Urinary bladder (tissue), 4 donors: ENCODE measurements around the gene HSPA2. TPM values are rescaled to one million over a fixed set of nuclear protein-coding genes. Genes with fewer than 3 reads are reported as not detected.

Source experiments
- DNase-seq: peaks from one replicate; pipeline ENCODE4 v3.0.0-alpha.2; 2015; ENCODE audit errors: extremely low spot score
- H3K27ac ChIP-seq: one replicate; pipeline ENCODE4 v1.5.1; 2013; ENCODE audit warnings: low read depth, mild to moderate bottlenecking, moderate library complexity
- H3K36me3 ChIP-seq: one replicate; pipeline ENCODE4 v1.6.1; 2013; ENCODE audit warnings: mild to moderate bottlenecking, moderate library complexity; ENCODE audit not compliant: insufficient read depth
- H3K4me1 ChIP-seq: one replicate; pipeline ENCODE4 v1.6.1; 2013; ENCODE audit warnings: mild to moderate bottlenecking, moderate library complexity; ENCODE audit not compliant: insufficient read depth
- H3K4me3 ChIP-seq: one replicate; pipeline ENCODE4 v1.5.1; 2013; ENCODE audit warnings: low read depth, low read length
- WGBS: extraction: QIAGEN DNeasy Blood & Tissue Kit; methylation state at CpG from one replicate; pipeline ENCODE4 v1.1.7; 2013; 5-methylcytosine and 5-hydroxymethylcytosine counted together
- polyA plus RNA-seq: library from polyadenylated mRNA; stranded (reverse); fragments of 200-250 nt; gene quantifications from one replicate; pipeline ENCODE4 v1.2.3, GENCODE V29; 2013
- total RNA-seq: library from RNA; depleted of rRNA; stranded (reverse); fragments of >200 nt; gene quantifications from one replicate; pipeline ENCODE4 v1.2.3, GENCODE V29; 2014
- donor health status: healthy with polysubstance abuse.
- donor health status: healthy.

Gene HSPA2
- total RNA-seq: 50.8 TPM
- polyA plus RNA-seq: 124 TPM

DNA sequence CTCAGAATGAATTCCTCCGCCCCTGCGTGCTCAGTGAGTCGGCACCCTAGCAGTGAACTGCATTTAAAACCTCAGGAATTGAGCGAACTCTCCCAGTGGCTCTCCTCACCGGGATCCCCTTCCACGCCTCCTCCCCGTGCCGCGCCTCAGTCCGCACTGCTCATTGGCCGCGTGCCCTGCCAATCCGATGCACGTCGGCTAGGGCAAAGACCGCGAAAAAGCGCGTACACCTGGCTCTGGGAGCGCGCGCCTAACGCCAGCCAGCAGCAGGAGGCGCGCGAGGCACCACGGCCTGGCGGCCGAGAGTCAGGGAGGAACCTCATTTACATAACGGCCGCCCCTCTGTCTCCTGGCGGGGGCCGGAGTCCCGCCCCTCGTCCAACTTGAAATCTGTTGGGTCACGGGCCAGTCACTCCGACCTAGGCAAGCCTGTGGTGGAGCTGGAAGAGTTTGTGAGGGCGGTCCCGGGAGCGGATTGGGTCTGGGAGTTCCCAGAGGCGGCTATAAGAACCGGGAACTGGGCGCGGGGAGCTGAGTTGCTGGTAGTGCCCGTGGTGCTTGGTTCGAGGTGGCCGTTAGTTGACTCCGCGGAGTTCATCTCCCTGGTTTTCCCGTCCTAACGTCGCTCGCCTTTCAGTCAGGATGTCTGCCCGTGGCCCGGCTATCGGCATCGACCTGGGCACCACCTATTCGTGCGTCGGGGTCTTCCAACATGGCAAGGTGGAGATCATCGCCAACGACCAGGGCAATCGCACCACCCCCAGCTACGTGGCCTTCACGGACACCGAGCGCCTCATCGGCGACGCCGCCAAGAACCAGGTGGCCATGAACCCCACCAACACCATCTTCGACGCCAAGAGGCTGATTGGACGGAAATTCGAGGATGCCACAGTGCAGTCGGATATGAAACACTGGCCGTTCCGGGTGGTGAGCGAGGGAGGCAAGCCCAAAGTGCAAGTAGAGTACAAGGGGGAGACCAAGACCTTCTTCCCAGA is at the start of gene HSPA2:
TSS of gene HSPA2 (plus strand) at position 534 of the 995 bp plus-strand sequence. CDS start at position 643, 109 bp downstream.
- Histone ChIP-seq H3K27ac (peak within 1 kb of the TSS; percentile 67), H3K36me3 (no peaks in the 10 kb centered on the region), H3K4me3 (peak within 1 kb of the TSS; percentile 44), H3K4me1 (no peaks in the 10 kb centered on the region)
- WGBS: 6% methylated on average over 79 of the region's 79 CpGs
- peak; percentile 95 for DNase-seq

DNA sequence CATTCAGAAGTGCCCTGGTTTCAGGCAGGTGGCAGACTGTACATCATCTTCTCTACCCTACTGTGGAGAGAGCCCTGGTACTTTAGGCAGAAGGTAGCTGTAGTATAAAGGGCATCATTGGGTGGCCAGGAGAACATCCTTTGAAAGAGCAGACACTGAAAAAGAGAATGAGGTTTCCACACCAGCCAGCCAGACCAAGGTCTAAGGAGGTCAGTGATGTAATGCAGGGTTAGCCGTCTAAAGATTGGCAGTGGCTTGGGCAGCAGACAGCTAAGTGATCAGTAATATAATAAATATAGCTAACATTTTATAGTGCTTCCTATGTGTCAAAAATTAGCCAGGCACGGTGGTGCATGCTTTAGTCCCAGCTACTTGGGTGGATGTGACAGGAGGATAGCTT is 48.9 kb upstream of the HSPA2 start:
- Histone ChIP-seq H3K4me1 (no peaks in the 10 kb centered on the region), H3K4me3 (no peak overlapping the region), H3K27ac (no peak overlapping the region), H3K36me3 (peaks cover 4% of the 10 kb centered on the region)
- WGBS: 80% methylated on average over 2 of the region's 2 CpGs
- no peak for DNase-seq

DNA sequence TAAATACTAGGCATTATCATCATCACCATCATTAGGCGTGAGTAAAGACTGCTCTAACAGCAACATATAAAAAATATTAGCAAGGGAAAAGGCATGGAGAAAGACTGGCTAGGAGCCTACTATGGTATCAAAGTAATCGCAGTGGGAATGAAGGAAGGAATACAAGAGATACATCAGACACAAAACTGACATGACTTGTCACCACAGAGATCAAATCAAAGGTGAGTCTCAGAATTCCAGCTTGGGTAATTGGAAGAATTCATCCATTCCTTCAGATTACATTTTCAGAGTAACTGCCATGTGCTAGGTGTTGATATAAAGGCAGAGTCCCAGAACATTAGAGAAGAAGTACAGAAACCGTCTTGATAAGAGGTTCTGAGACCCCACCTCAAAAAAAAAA is 47.1 kb upstream of the HSPA2 start:
- DNase-seq: no peak
- 89% methylated on average over 3 of the region's 3 CpGs for WGBS
- Histone ChIP-seq H3K4me3 (no peak overlapping the region), H3K36me3 (peaks cover 6% of the 10 kb centered on the region), H3K27ac (no peak overlapping the region), H3K4me1 (no peaks in the 10 kb centered on the region)

DNA sequence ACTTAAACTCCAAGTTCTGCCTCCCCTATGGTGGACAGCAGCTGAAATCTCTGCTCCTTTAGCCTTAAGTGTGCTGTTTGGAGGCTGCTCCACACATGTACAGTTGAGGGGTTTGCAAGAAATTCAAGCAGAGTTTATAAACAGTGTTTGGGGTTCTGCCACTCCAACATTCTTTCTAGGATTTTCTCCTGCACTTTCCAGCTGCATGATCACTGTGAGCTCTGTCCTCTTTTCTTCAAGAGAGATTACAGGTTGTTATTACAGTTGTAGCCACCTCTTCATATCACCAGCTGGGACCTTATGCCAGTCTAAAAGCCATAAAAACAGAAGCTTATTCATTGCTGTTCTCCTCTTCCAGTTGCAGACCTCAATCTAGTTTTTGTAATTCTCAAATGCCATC is 45.3 kb upstream of the HSPA2 start:
- Histone ChIP-seq H3K4me1 (no peaks in the 10 kb centered on the region), H3K4me3 (no peak overlapping the region), H3K36me3 (peaks cover 6% of the 10 kb centered on the region), H3K27ac (no peak overlapping the region)
- DNase-seq: no peak

DNA sequence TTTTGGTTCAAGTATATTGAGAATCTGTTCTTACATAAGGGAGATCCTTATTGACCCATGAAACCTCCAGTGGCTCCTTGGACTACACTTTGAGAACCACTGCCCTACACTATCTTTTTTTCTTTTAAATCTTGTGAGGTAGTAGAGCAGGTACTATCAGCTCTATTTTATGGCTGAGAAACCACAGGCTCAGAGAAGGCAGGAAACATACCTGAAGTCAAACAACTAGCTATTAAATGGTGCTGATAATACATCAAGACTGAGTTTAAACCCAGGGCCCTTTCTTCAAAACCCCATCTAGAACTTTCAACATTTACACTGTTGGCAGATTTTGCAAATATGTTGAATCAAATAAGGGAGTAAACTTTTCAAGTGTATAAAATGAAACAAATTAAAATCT is 43.8 kb upstream of the HSPA2 start:
- no peak for DNase-seq
- peaks cover 4% of the 10 kb centered on the region for H3K36me3 ChIP-seq
- peaks cover 1% of the 10 kb centered on the region for H3K4me1 ChIP-seq
- H3K4me3 ChIP-seq: no peak overlapping the region
- no peak overlapping the region for H3K27ac ChIP-seq

DNA sequence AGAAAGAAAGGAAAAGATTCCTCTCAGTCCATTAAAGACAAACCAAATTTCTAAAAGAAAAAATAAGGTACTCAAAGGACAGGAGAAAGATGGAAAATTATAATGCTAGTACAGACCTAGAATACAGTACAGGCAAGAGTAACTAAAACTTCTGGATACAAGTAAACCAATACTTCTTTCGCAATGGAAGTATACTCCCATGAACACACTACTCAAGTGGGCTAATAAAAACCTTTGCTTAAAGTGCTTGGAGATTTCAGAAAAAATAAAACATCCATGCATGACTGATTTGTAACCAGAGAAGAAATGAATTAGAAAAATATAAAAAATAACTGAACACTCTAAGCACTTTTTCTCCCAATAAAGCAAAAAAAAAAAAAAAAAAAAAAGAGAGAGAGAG is 40.5 kb upstream of the HSPA2 start:
- Histone ChIP-seq H3K27ac (no peak overlapping the region), H3K4me1 (peaks cover 1% of the 10 kb centered on the region), H3K4me3 (no peak overlapping the region), H3K36me3 (peaks cover 2% of the 10 kb centered on the region)
- WGBS: 95% methylated on average over 1 of the region's 1 CpG
- no peak for DNase-seq

DNA sequence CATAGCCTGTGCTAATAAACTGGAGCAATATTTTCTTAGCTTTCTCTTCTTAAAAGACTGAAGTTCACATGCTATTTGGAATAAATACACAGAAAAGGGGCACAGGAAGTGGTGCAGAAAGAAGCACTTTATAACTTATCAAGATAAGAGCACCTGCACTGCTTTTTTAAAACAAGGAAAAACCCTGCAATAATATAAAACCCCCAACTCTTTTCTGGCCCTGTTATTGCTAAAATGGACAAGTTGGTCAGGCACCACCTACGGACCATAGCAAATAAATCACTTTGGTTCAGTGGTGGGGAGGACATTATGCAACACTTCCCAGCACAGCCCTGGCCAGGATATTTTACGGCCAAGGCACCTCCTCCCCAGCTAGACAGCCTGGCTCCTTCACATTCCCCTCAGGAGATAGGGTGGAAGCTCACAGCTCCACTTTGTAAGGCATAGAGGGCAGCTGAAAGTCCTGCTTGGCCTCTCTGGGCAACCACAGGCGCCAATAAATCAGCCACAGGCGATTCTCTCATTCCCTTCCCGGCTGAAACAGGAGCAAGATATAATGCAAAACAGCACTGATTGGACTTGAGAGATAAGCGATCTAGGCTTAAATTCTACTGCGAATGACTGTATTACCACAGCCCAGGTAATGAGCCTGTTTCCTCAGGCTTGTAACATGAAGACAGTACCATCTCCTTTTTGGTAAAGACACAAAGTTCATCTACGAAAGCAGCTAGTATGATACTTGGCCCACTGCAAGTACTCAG is 39.0 kb upstream of the HSPA2 start:
- peak overlapping the region; percentile 7 for H3K4me3 ChIP-seq
- peak overlapping the region; percentile 72 for H3K27ac ChIP-seq
- H3K36me3 ChIP-seq: peaks cover 2% of the 10 kb centered on the region
- DNase-seq: no peak
- WGBS: 31% methylated on average over 8 of the region's 8 CpGs
- H3K4me1 ChIP-seq: peaks cover 1% of the 10 kb centered on the region

DNA sequence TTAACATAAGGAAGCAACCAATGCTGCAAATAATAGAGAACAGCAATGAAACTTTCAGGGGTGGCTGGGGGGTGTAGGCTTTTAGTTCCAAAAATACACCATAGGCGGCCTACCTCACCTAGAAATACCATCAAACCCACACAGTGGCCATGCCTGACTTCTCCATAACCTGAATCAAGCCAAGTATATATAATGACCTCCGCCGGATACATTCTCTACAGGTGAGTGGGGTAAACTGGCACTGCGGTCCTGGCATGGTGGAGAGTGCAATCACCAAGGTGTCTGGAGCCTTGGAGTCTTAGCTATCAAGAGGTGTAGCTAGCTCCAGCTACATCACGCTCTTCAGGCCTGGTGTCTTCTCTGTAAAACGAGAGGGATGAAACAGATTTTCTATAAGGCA is 38.1 kb upstream of the HSPA2 start:
- DNase-seq: no peak
- Histone ChIP-seq H3K27ac (peak overlapping the region; percentile 100), H3K36me3 (peaks cover 2% of the 10 kb centered on the region), H3K4me3 (peak overlapping the region; percentile 82), H3K4me1 (peaks cover 1% of the 10 kb centered on the region)
- WGBS: 53% methylated on average over 6 of the region's 6 CpGs

DNA sequence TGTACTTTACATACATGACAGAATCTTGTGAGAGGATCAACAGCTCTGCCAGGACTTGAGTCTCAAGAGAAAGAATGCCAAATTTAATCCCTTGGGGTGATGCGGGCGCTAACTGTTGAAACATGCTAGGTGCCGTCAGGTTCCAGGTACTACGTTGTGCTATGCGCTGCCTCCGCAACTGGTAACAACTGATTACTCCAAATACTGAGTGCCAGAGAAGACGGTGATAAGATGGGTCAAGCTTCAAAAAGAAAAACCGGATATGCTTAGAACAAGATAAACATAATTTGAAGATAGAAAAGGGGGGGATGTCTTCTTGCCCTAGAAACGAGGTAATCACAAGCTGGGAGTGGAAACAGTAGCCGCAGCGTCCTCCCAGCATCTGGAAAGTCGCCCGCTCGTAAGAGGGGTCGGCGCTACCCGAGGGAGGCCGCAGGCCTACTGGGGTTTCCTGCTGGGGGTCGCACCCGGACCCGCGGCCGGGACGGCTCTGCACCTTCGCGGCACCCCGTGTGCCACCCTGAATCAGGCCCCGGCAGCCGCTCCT is 37.6 kb upstream of the HSPA2 start:
- WGBS: under 1% methylated on average over 29 of the region's 29 CpGs
- Histone ChIP-seq H3K27ac (peak overlapping the region; percentile 100), H3K36me3 (no peaks in the 10 kb centered on the region), H3K4me3 (peak overlapping the region; percentile 82), H3K4me1 (peaks cover 4% of the 10 kb centered on the region)
- DNase-seq: no peak

DNA sequence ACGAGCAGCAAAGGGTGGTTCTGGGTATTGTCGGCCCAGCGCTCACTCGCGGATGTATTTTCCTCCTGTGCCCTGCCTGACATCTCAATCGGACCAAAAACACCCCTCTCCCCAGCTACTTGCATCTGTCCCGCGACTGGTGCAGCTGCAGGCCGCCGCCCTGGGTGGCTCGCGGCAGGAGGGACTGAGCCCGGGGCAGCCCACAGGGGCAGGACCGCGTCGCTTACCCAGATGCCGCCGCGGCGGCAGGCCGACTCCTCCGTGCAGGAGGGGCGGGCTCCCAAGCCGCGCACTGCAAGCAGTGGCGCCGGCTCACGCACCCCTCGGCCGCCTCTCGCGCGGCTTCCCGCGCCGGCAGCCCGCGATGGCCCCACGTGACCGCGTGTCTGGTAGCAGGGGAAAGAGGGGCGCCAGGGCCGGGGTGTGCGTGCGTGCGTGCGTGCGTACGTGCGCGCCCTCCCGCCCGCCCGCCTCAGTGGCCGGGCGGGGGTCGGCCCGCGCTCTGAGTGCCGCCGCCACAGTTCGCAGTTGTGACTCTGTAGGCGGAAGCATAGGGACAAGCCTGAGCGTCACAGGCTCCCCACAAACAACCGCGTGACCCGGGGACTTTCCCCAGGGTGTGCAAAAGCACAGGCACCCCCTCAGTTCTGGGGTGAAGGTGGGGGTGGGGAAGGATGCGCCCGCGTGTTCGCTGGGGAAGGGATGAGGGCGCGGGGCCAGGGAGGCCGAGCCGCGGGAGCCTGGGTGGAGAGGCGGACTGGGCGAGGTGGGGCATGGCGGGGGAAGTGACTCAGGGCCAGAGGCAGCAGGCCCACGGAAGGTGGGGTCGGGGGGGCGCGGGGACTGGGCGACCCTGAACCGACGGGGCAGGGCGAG is 36.9 kb upstream of the HSPA2 start, which contains the start of gene ZBTB25:
TSS of gene ZBTB25 (minus strand) at position 405 of the 876 bp plus-strand sequence. CDS start 13,305 bp downstream, outside the sequence.
- peak; percentile 79 for DNase-seq
- no peaks in the 10 kb centered on the region for H3K36me3 ChIP-seq
- peaks cover 4% of the 10 kb centered on the region for H3K4me1 ChIP-seq
- WGBS: under 1% methylated on average over 87 of the region's 87 CpGs
- peak within 1 kb of the TSS; percentile 82 for H3K4me3 ChIP-seq
- peak within 1 kb of the TSS; percentile 100 for H3K27ac ChIP-seq

DNA sequence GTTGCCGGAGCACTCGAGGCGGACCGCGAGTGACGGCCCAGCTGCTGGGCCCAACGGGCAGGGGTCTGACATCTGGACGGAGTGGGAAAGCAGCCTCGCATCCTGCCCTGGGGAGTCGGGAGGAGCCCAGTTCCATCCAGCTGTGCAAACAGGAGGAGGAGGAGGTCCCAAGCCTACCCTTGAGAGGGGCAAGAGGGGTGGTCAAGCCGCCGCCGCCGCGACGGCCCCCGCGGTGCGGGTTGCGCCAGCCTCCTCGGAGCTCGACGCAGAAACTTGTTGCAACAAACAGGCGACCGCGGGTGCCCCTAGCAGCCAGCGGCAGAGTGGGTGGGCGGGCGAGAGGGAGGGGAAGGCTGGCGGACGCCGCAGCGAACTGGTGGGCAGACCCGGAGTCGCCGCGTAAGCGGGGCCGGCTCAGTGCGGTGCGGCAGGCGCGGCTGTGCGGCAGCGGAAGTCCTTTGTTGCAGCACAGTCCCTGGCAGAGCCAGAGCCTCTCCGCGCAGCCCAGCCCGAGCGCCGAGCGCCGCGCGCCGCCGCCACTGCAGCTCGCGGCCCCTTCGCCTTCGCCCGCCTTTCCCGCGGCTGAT is 36.1 kb upstream of the HSPA2 start, which contains the start of gene ZBTB1:
TSS of gene ZBTB1 (plus strand) at position 461 of the 587 bp plus-strand sequence. CDS start 16,735 bp downstream, outside the sequence.
- WGBS: under 1% methylated on average over 63 of the region's 63 CpGs

More for the DNA sequence above, 36.1 kb upstream of the HSPA2 start, which contains the start of gene ZBTB1:
- Histone ChIP-seq H3K4me1 (peaks cover 4% of the 10 kb centered on the region), H3K36me3 (no peaks in the 10 kb centered on the region), H3K4me3 (peak within 1 kb of the TSS; percentile 82), H3K27ac (peak within 1 kb of the TSS; percentile 100)
- peak; percentile 37 for DNase-seq
